K562 (cell line): ENCODE results near the gene ENPP7. TPM values are rescaled to one million over a fixed set of nuclear protein-coding genes. Genes with fewer than 3 reads are reported as not detected.

Experiments used
- ARHGAP35 ChIP-seq: fragments of 450-650 bp; IDR thresholded peaks from 2 replicates; pipeline ENCODE4 v1.6.1; 2018; ENCODE audit not compliant: partially characterized antibody
- CREB5 ChIP-seq: fragments of 250-450 bp; sonication (Bioruptor Pico); IDR thresholded peaks from 2 replicates; pipeline ENCODE4 v1.5.0; 2020; ENCODE audit warnings: mild to moderate bottlenecking
- FOXK2 ChIP-seq, 2 experiments: fragments of 450-650 bp; IDR thresholded peaks in 1 of 2; conservative IDR thresholded peaks in 1 of 2; 2 replicates each; pipeline ENCODE4 v1.6.1; 2016; ENCODE audit warnings: low read depth in 2 of 2, mild to moderate bottlenecking in 1 of 2
- FOXP1 ChIP-seq: sonication (generic); formaldehyde crosslinking; IDR thresholded peaks from 2 replicates; pipeline ENCODE4 v1.8.0; 2022; ENCODE audit warnings: mild to moderate bottlenecking, missing genetic modification reagents
- LCOR ChIP-seq: sonication (generic); formaldehyde crosslinking; IDR thresholded peaks from 2 replicates; pipeline ENCODE4 v1.8.0; 2022; ENCODE audit warnings: mild to moderate bottlenecking, missing genetic modification reagents
- NFIC ChIP-seq: fragments of 450-650 bp; IDR thresholded peaks from 2 replicates; pipeline ENCODE4 v1.6.1; 2017; ENCODE audit warnings: mild to moderate bottlenecking, inconsistent platforms
- NR0B1 ChIP-seq: fragments of 450-650 bp; IDR thresholded peaks from one replicate; pipeline ENCODE4 v1.6.1; 2018; ENCODE audit warnings: mild to moderate bottlenecking, moderate library complexity; ENCODE audit not compliant: partially characterized antibody
- PHF21A ChIP-seq: fragments of 450-650 bp; IDR thresholded peaks from 2 replicates; pipeline ENCODE4 v1.6.1; 2017; ENCODE audit warnings: low read depth, borderline replicate concordance
- RBBP5 ChIP-seq: fragments of 200-600 bp; sonication (generic); IDR thresholded peaks from 2 replicates; pipeline ENCODE4 v1.6.1; 2012; ENCODE audit warnings: borderline replicate concordance, mild to moderate bottlenecking, low read length, control low read depth, inconsistent platforms; ENCODE audit not compliant: insufficient read depth, poor library complexity, severe bottlenecking
- RBM22 ChIP-seq: fragments of 200-400 bp; formaldehyde crosslinking; IDR thresholded peaks from 2 replicates; pipeline ENCODE4 v1.6.1; 2018; ENCODE audit warnings: low read length, low read depth; ENCODE audit not compliant: poor library complexity, severe bottlenecking
- RFX5 ChIP-seq: IDR thresholded peaks from 2 replicates; pipeline ENCODE4 v1.6.1; 2011; ENCODE audit warnings: low read depth, mild to moderate bottlenecking, improper control_type of control experiment, low read length
- TEAD1 ChIP-seq, 2 experiments: fragments of 450-650 bp in 1 of 2; sonication (generic) in 1 of 2; formaldehyde crosslinking; IDR thresholded peaks; 2 replicates each; pipeline versions ENCODE4 v1.4.0 to v1.8.0; 2020 to 2022; ENCODE audit warnings: mild to moderate bottlenecking in 2 of 2, missing genetic modification reagents in 1 of 2
- TFE3 ChIP-seq: fragments of 450-650 bp; formaldehyde crosslinking; IDR thresholded peaks from 2 replicates; pipeline ENCODE4 v1.4.0; 2020; ENCODE audit warnings: mild to moderate bottlenecking, mixed read lengths
- USF1 ChIP-seq: sonication (generic); formaldehyde crosslinking; IDR thresholded peaks from 2 replicates; pipeline ENCODE4 v1.9.0; 2022; ENCODE audit warnings: mild to moderate bottlenecking, missing genetic modification reagents
- ZBTB12 ChIP-seq: fragments of 250-450 bp; sonication (Bioruptor Pico); IDR thresholded peaks from 2 replicates; pipeline ENCODE4 v1.4.0; 2020
- ZFP30 ChIP-seq: fragments of 250-450 bp; sonication (Bioruptor Pico); IDR thresholded peaks from 2 replicates; pipeline ENCODE4 v1.8.0; 2022; ENCODE audit warnings: moderate library complexity, mild to moderate bottlenecking, inconsistent platforms, borderline replicate concordance
- ZFP36 ChIP-seq: fragments of 150-350 bp; IDR thresholded peaks from 2 replicates; pipeline ENCODE4 v1.6.1; 2018; ENCODE audit warnings: low read length, low read depth; ENCODE audit not compliant: partially characterized antibody
- ZHX1 ChIP-seq: fragments of 150-350 bp; conservative IDR thresholded peaks from 2 replicates; pipeline ENCODE4 v1.6.1; 2014; ENCODE audit warnings: low read length
- ZNF121 ChIP-seq: sonication (generic); formaldehyde crosslinking; conservative IDR thresholded peaks from 2 replicates; pipeline ENCODE4 v1.8.0; 2022; ENCODE audit warnings: missing genetic modification reagents
- polyA plus RNA-seq, 8 experiments: library from polyadenylated mRNA; depleted of rRNA in 4 of 8; stranded (reverse) in 5 of 8; unstranded in 3 of 8; fragments of >200 nt; fragmentation: Nextera tagmentation in 2 of 8; fragmentation: Illumina TruSeq in 1 of 8; extraction: Ambion mirVana in 2 of 8; extraction: Trizol in 1 of 8; gene quantifications; 2 replicates each; pipeline versions ENCODE4 v1.2.1 to v1.2.3, GENCODE V29; 2011 to 2014; ENCODE audit warnings: inconsistent platforms in 1 of 8, missing spikeins in 1 of 8
- total RNA-seq, 7 experiments: library from RNA; depleted of rRNA in 6 of 7; stranded (reverse); fragments of >200 nt in 6 of 7; fragmentation: Illumina TruSeq in 2 of 7; extraction: Trizol in 2 of 7; gene quantifications; 2 replicates each; pipeline versions ENCODE4 v1.2.1 to v1.2.3, GENCODE V29; 2011 to 2021; ENCODE audit warnings: low replicate concordance in 1 of 7

Gene ENPP7
- total and polyA plus RNA-seq, 9 of the 15 experiments (the other 6 are each of a cell fraction or from before 2014, with no cell fraction given) = not detected

GRCh38 chr17:79778504-79779083 lies 47.9 kb downstream of the ENPP7 start (continued):
- TF ChIP-seq LCOR (CRISPR knock-in tag) = no peak
- no peak for TF ChIP-seq ZNF121 (CRISPR knock-in tag)
- TF ChIP-seq NFIC = peak; percentile 94
- TF ChIP-seq ZBTB12 (CRISPR knock-in tag) = no peak
- no peak for TF ChIP-seq ZFP30 (CRISPR knock-in tag)
- TF ChIP-seq RBM22 = no peak
- TF ChIP-seq FOXK2 (conservative IDR thresholded peaks at IDR 0.05 in 1 of 2, IDR thresholded peaks at IDR 0.05 in 1 of 2; ENCODE audit: low read depth in 2 of 2) = no peak
- TF ChIP-seq CREB5 = no peak
- no peak for TF ChIP-seq ZFP36
- TF ChIP-seq FOXP1 (CRISPR knock-in tag) = no peak
- peak; percentile 28 for TF ChIP-seq RBBP5
- TF ChIP-seq ARHGAP35 = no peak
- no peak for TF ChIP-seq USF1 (CRISPR knock-in tag)
- no peak for TF ChIP-seq RFX5
- no peak for TF ChIP-seq ZHX1
- TF ChIP-seq TFE3 (CRISPR knock-in tag) = no peak
- TF ChIP-seq NR0B1 = no peak
- TF ChIP-seq PHF21A = peak; percentile 80; the same call in 1 of the 2 replicates
- no peak for TF ChIP-seq TEAD1 (CRISPR knock-in tag; IDR thresholded peaks at IDR 0.05)
